HCT116 (cell line): Measurements from ENCODE around the gene MYO3B. TPM values are rescaled to one million over a fixed set of nuclear protein-coding genes. Genes with fewer than 3 reads are reported as not detected.

ENCODE experiments used
- ATAC-seq: fragments of 200-7000 bp; cut with Tn5 transposase; 2 replicates; pipeline ENCODE4 v1.9.1; 2020; ENCODE audit warnings: mild to moderate bottlenecking, moderate library complexity
- BruUV-seq: library from RNA; stranded (reverse); fragments of 400-500 nt; replicated peaks from 2 replicates; lab custom pipeline; 2021; lab: Mats Ljungman, UMichigan
- CTCF ChIA-PET: fragments of 300-600 bp; sonication (Branson Sonifier 250); formaldehyde crosslinking; loops from one replicate; lab custom pipeline; 2021; ENCODE audit warnings: antibody characterized with exemption; lab: Charles Lee
- POLR2A ChIA-PET: fragments of 300-600, 350-600 bp; sonication (Branson Sonifier 250); formaldehyde crosslinking; loops from one replicate; lab custom pipeline; 2021; ENCODE audit warnings: antibody characterized with exemption; lab: Charles Lee
- RAD21 ChIA-PET, 2 experiments: fragments of 300-600 bp; sonication (Branson Sonifier 250); formaldehyde crosslinking; loops; one replicate each; lab custom pipeline; 2023; ENCODE audit warnings: low total read pairs in 2 of 2; ENCODE audit not compliant: uncharacterized antibody in 2 of 2, unreplicated experiment in 2 of 2, low non-redundant PET in 1 of 2; lab: Charles Lee
- DNase-seq: peaks from one replicate; pipeline ENCODE4 v3.0.0-alpha.2; 2010; ENCODE audit warnings: low read depth, low spot score
- H2AFZ ChIP-seq: fragments of 200-600 bp; shearing (Covaris generic), sonication (generic); 2 replicates; pipeline ENCODE4 v1.6.1; 2017; ENCODE audit warnings: low read depth, mixed run types, mixed read lengths, antibody characterized with exemption, low read length; ENCODE audit not compliant: poor library complexity, severe bottlenecking
- H3K27ac ChIP-seq: 2 replicates; pipeline ENCODE4 v1.5.1; 2012; ENCODE audit warnings: low read depth, low read length
- H3K27me3 ChIP-seq: fragments of 200-600 bp; sonication (generic); 2 replicates; pipeline ENCODE4 v1.6.1; 2016; ENCODE audit warnings: mixed run types, low read length, mixed read lengths; ENCODE audit not compliant: insufficient read depth
- H3K36me3 ChIP-seq, 2 experiments: fragments of 200-500 bp in 1 of 2; fragments of 200-600 bp in 1 of 2; sonication (Bioruptor generic) in 1 of 2; sonication (generic) in 1 of 2; 2 replicates each; pipeline versions ENCODE4 v1.5.1 to v1.6.1; 2014 to 2016; ENCODE audit warnings: low read length in 2 of 2, inconsistent platforms in 1 of 2, mixed read lengths in 1 of 2, mixed run types in 1 of 2; ENCODE audit not compliant: insufficient read depth in 2 of 2, control insufficient read depth in 1 of 2
- H3K4me1 ChIP-seq, 2 experiments: fragments of 200-600 bp in 1 of 2; sonication (generic) in 1 of 2; 2 replicates each; pipeline versions ENCODE4 v1.5.1 to v1.6.1; 2012 to 2017; ENCODE audit warnings: low read length in 2 of 2, inconsistent platforms in 1 of 2, mild to moderate bottlenecking in 1 of 2, mixed read lengths in 1 of 2, mixed run types in 1 of 2, moderate library complexity in 1 of 2; ENCODE audit not compliant: insufficient read depth in 2 of 2, control insufficient read depth in 1 of 2
- H3K4me2 ChIP-seq: fragments of 200-600 bp; sonication (generic); 2 replicates; pipeline ENCODE4 v1.6.1; 2017; ENCODE audit warnings: mixed run types, low read length, mixed read lengths
- H3K4me3 ChIP-seq, 2 experiments: fragments of 200-600 bp in 1 of 2; sonication (generic) in 1 of 2; replicated peaks in 1 of 2; 2 replicates each; pipeline ENCODE4 v1.5.1; 2011 to 2016; ENCODE audit warnings: low read length in 2 of 2, control low read depth in 1 of 2, low read depth in 1 of 2, mild to moderate bottlenecking in 1 of 2, mixed read lengths in 1 of 2, mixed run types in 1 of 2
- H3K79me2 ChIP-seq: fragments of 200-600 bp; sonication (generic); 2 replicates; pipeline ENCODE4 v1.6.1; 2017; ENCODE audit warnings: mild to moderate bottlenecking, mixed run types, low read length, moderate library complexity, mixed read lengths; ENCODE audit not compliant: insufficient read depth
- H3K9ac ChIP-seq: fragments of 200-600 bp; sonication (generic); 2 replicates; pipeline ENCODE4 v1.6.1; 2016; ENCODE audit warnings: low read length, mixed read lengths
- H3K9me2 ChIP-seq: fragments of 200-600 bp; sonication (generic), shearing (Covaris generic); 2 replicates; pipeline ENCODE4 v1.6.1; 2017; ENCODE audit warnings: mixed run types, mild to moderate bottlenecking, moderate library complexity; ENCODE audit not compliant: insufficient read depth
- H3K9me3 ChIP-seq, 2 experiments: fragments of 200-500 bp in 1 of 2; fragments of 200-600 bp in 1 of 2; sonication (Bioruptor generic) in 1 of 2; sonication (generic) in 1 of 2; 2 replicates each; pipeline ENCODE4 v1.6.1; 2014 to 2017; ENCODE audit warnings: low read length in 2 of 2, mixed read lengths in 2 of 2, inconsistent platforms in 1 of 2, low read depth in 1 of 2, mild to moderate bottlenecking in 1 of 2, mixed run types in 1 of 2, moderate library complexity in 1 of 2; ENCODE audit not compliant: control insufficient read depth in 1 of 2, insufficient read depth in 1 of 2
- H4K20me1 ChIP-seq: fragments of 200-600 bp; sonication (generic), shearing (Covaris generic); 2 replicates; pipeline ENCODE4 v1.6.1; 2017; ENCODE audit warnings: mixed run types, mild to moderate bottlenecking, moderate library complexity; ENCODE audit not compliant: insufficient read depth
- CBX3 ChIP-seq: IDR thresholded peaks from 2 replicates; pipeline ENCODE4 v1.6.1; 2012; ENCODE audit warnings: low read depth
- CEBPB ChIP-seq: IDR thresholded peaks from 2 replicates; pipeline ENCODE4 v1.6.1; 2012; ENCODE audit warnings: low read depth
- EGR1 ChIP-seq: IDR thresholded peaks from 2 replicates; pipeline ENCODE4 v1.6.1; 2012; ENCODE audit warnings: low read depth
- EZH2phosphoT487 ChIP-seq: fragments of 200-600 bp; IDR thresholded peaks from 2 replicates; pipeline ENCODE4 v1.6.1; 2018; ENCODE audit warnings: antibody characterized with exemption, borderline replicate concordance
- FOSL1 ChIP-seq: IDR thresholded peaks from 2 replicates; pipeline ENCODE4 v1.6.1; 2012; ENCODE audit warnings: low read depth
- POLR2A ChIP-seq: IDR thresholded peaks from 2 replicates; pipeline ENCODE4 v1.7.0; 2011; ENCODE audit warnings: borderline replicate concordance; ENCODE audit not compliant: insufficient read depth, insufficient read length; ENCODE audit errors: extremely low read depth
- SIN3A ChIP-seq: IDR thresholded peaks from 2 replicates; pipeline ENCODE4 v1.6.1; 2012; ENCODE audit warnings: low read depth
- YY1 ChIP-seq: IDR thresholded peaks from 2 replicates; pipeline ENCODE4 v1.6.1; 2011; ENCODE audit warnings: low read length, low read depth, moderate library complexity, mild to moderate bottlenecking; ENCODE audit not compliant: insufficient replicate concordance; ENCODE audit errors: extremely low read depth
- ZNF274 ChIP-seq: fragments of 200-500 bp; sonication (Bioruptor generic); IDR thresholded peaks from 2 replicates; pipeline ENCODE4 v1.6.1; 2014; ENCODE audit warnings: mild to moderate bottlenecking, low read depth, low read length, inconsistent platforms
- intact Hi-C: fragments of 100-400 bp; cut with micrococcal nuclease; formaldehyde crosslinking; loops from 2 replicates; pipeline ENCODE4 v1.10.0; 2022
- total RNA-seq: library from RNA; stranded (reverse); gene quantifications from one replicate; pipeline ENCODE4 v1.2.1, GENCODE V29; 2021; ENCODE audit not compliant: unreplicated experiment
- TF ChIP-seq, protein P1 (sequence below), 3 experiments: fragments of 200-600 bp in 1 of 3; sonication (generic) in 1 of 3; IDR thresholded peaks in 2 of 3; conservative IDR thresholded peaks in 1 of 3; 2 replicates each; pipeline ENCODE4 v1.5.1; 2012 to 2017; ENCODE audit warnings: low read depth in 2 of 3, low read length in 2 of 3, antibody characterized with exemption in 1 of 3, borderline replicate concordance in 1 of 3, control low read depth in 1 of 3, mild to moderate bottlenecking in 1 of 3, mixed read lengths in 1 of 3, mixed run types in 1 of 3, moderate library complexity in 1 of 3; ENCODE audit not compliant: insufficient read depth in 1 of 3

The MYO3B gene
- total RNA-seq, 1 experiment from 2014 or later, result not detected

- no peaks in the 10 kb centered on the region for H4K20me1 ChIP-seq
- TF ChIP-seq SIN3A, result no peak
- TF ChIP-seq CEBPB, result no peak
- TF ChIP-seq, protein P1, sequence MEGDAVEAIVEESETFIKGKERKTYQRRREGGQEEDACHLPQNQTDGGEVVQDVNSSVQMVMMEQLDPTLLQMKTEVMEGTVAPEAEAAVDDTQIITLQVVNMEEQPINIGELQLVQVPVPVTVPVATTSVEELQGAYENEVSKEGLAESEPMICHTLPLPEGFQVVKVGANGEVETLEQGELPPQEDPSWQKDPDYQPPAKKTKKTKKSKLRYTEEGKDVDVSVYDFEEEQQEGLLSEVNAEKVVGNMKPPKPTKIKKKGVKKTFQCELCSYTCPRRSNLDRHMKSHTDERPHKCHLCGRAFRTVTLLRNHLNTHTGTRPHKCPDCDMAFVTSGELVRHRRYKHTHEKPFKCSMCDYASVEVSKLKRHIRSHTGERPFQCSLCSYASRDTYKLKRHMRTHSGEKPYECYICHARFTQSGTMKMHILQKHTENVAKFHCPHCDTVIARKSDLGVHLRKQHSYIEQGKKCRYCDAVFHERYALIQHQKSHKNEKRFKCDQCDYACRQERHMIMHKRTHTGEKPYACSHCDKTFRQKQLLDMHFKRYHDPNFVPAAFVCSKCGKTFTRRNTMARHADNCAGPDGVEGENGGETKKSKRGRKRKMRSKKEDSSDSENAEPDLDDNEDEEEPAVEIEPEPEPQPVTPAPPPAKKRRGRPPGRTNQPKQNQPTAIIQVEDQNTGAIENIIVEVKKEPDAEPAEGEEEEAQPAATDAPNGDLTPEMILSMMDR (IDR thresholded peaks at IDR 0.05 in 2 of 3, conservative IDR thresholded peaks at IDR 0.05 in 1 of 3; ENCODE audit: borderline replicate concordance in 1 of 3, insufficient read depth in 1 of 3, low read depth in 2 of 3, low read length in 2 of 3), result no peak
- TF ChIP-seq EZH2phosphoT487, result no peak
- no peak for TF ChIP-seq EGR1
- H3K27ac ChIP-seq, result no peak overlapping the region
- H3K36me3 ChIP-seq, result no peaks in the 10 kb centered on the region
- peak overlapping the region; percentile 2 for H2AFZ ChIP-seq
- no peaks in the 10 kb centered on the region for H3K4me1 ChIP-seq
- H3K27me3 ChIP-seq, result no peaks in the 10 kb centered on the region
- CTCF ChIA-PET, result no interaction called here
- H3K4me2 ChIP-seq, result no peak overlapping the region
- no peaks in the 10 kb centered on the region for H3K9me3 ChIP-seq
- BruUV-seq, result no TSS peak
- POLR2A ChIA-PET, result no interaction called here
- no peak overlapping the region for H3K9ac ChIP-seq
- intact Hi-C loops, result no loop called here
- ATAC-seq, result no peak
- RAD21 ChIA-PET, result no interaction called here
- no peaks in the 10 kb centered on the region for H3K79me2 ChIP-seq
- H3K9me2 ChIP-seq, result no peaks in the 10 kb centered on the region
- H3K4me3 ChIP-seq, result no peak overlapping the region
- DNase-seq, result no peak
Observed at GRCh38 chr2:170455617-170456426, 277.9 kb downstream of the MYO3B start.

GRCh38 chr2:170456914-170457313, 279.0 kb downstream of the MYO3B start:
- no peak for TF ChIP-seq CBX3
- TF ChIP-seq YY1, result no peak
- no peak for TF ChIP-seq ZNF274
- TF ChIP-seq CEBPB, result no peak
- no peak for TF ChIP-seq POLR2A
- no peak for TF ChIP-seq FOSL1
- TF ChIP-seq, all 23 proteins: peak for 0
- no peaks in the 10 kb centered on the region for H3K27me3 ChIP-seq
- H3K36me3 ChIP-seq, result no peaks in the 10 kb centered on the region
- H2AFZ ChIP-seq, result no peak overlapping the region
- H3K4me2 ChIP-seq, result no peak overlapping the region
- H3K79me2 ChIP-seq, result no peaks in the 10 kb centered on the region
- ChIA-PET RAD21 (no interaction called here), POLR2A (no interaction called here), CTCF (no interaction called here)
- intact Hi-C loops, result no loop called here
- no peak overlapping the region for H3K4me3 ChIP-seq
- H3K9ac ChIP-seq, result no peak overlapping the region
- H3K4me1 ChIP-seq, result no peaks in the 10 kb centered on the region
- H3K9me2 ChIP-seq, result no peaks in the 10 kb centered on the region
- BruUV-seq, result no TSS peak
- no peak overlapping the region for H3K27ac ChIP-seq
- ATAC-seq, result no peak
- no peaks in the 10 kb centered on the region for H4K20me1 ChIP-seq
- DNase-seq, result no peak
- no peaks in the 10 kb centered on the region for H3K9me3 ChIP-seq
